ENCODE results near the gene AP3D1. TPM values are rescaled to one million over a fixed set of nuclear protein-coding genes. Genes with fewer than 3 reads are reported as not detected.

Gene AP3D1
- total and polyA plus RNA-seq, 2 donors (not counting 3 experiments of a cell fraction or from before 2014, with no cell fraction given) = 130 to 137 TPM

- Histone ChIP-seq H3K27ac (ENCODE audit: insufficient read depth, low read depth, low read length) (no peak overlapping the region), H3K4me1 (ENCODE audit: control insufficient read depth, extremely low read depth, insufficient read depth, low read length) (no peaks in the 10 kb centered on the region), H3K4me3 (replicated peaks in 1 of 3; ENCODE audit: insufficient read depth in 1 of 3, low read depth in 1 of 3, low read length in 3 of 3) (no peak overlapping the region), H3K9ac (replicated peaks; ENCODE audit: extremely low read depth, insufficient read depth, low read length) (no peak overlapping the region), H3K4me2 (ENCODE audit: insufficient read depth, low read length) (no peak overlapping the region), H3K36me3 (ENCODE audit: control insufficient read depth in 2 of 2, extremely low read depth in 1 of 2, insufficient read depth in 2 of 2, low read length in 2 of 2) (peaks cover 6 to 57% of the 10 kb centered on the region in 2 experiments), H4K20me1 (replicated peaks; ENCODE audit: control insufficient read depth, extremely low read depth, insufficient read depth, low read length) (no peaks in the 10 kb centered on the region), H2AFZ (ENCODE audit: low read depth, low read length) (no peak overlapping the region), H3K27me3 (ENCODE audit: control insufficient read depth in 2 of 2, insufficient read depth in 2 of 2, low read length in 2 of 2) (no peaks in the 10 kb centered on the region), H3K9me1 (replicated peaks; ENCODE audit: control insufficient read depth, extremely low read depth, insufficient read depth, low read length) (no peaks in the 10 kb centered on the region), H3K9me3 (replicated peaks; ENCODE audit: control insufficient read depth, insufficient read depth, low read length) (no peaks in the 10 kb centered on the region), H3K79me2 (ENCODE audit: control insufficient read depth, insufficient read depth, low read length) (peaks cover 4% of the 10 kb centered on the region)
- POLR2A ChIA-PET = no interaction called here
- no peak for FAIRE-seq
- dilution Hi-C loops (cut with MboI; ENCODE audit: extremely low pct_ligation_motif_present, low sequenced_read_pairs) = no loop called here
- intact Hi-C loops (cut with micrococcal nuclease) = no loop called here
- TF ChIP-seq EZH2 (IDR thresholded peaks at IDR 0.05; ENCODE audit: borderline replicate concordance, low read depth, low read length, severe bottlenecking) (no peak), MYC (IDR thresholded peaks at IDR 0.05; ENCODE audit: low read depth, low read length) (no peak), POLR2AphosphoS5 (IDR thresholded peaks at IDR 0.05; ENCODE audit: insufficient read depth, low read depth, low read length) (no peak), POLR2A (IDR thresholded peaks at IDR 0.05; ENCODE audit: low read depth, low read length) (no peak), MAX (IDR thresholded peaks at IDR 0.05; ENCODE audit: insufficient read depth, insufficient read length) (no peak), FOS (IDR thresholded peaks at IDR 0.05; ENCODE audit: borderline replicate concordance, insufficient read depth, low read length) (no peak), JUN (IDR thresholded peaks at IDR 0.05; ENCODE audit: borderline replicate concordance, insufficient read depth, insufficient read length, low read depth) (no peak), GATA2 (IDR thresholded peaks at IDR 0.05; ENCODE audit: insufficient read depth, insufficient read length, low read depth, low read length) (no peak), CTCF (IDR thresholded peaks at IDR 0.05; ENCODE audit: extremely low read depth in 1 of 2, insufficient read depth in 1 of 2, low read depth in 1 of 2, low read length in 2 of 2) (no peak)
- no TSS peak for BruUV-seq (replicated peaks)
- CTCF ChIA-PET = no interaction called here
- DNase-seq (ENCODE audit: low read depth, low spot score) = no peak
Observed at GRCh38 chr19:2129486-2129885, 21.9 kb downstream of the AP3D1 start.

Measured in endothelial cell of umbilical vein (primary cell).